Fibroblast of the aortic adventitia (primary cell): Measurements from ENCODE around the gene ATP5IF1. TPM values are rescaled to one million over a fixed set of nuclear protein-coding genes. Genes with fewer than 3 reads are reported as not detected.

Experiments used
- DNase-seq: peaks from one replicate; pipeline ENCODE4 v3.0.0-alpha.2; 2010; ENCODE audit warnings: low read depth
- H3K4me3 ChIP-seq: 2 replicates; pipeline ENCODE4 v1.5.1; 2011; ENCODE audit warnings: low read depth, mild to moderate bottlenecking, control low read depth, low read length, moderate library complexity
- CTCF ChIP-seq: IDR thresholded peaks from 2 replicates; pipeline ENCODE4 v1.5.1; 2011; ENCODE audit warnings: mild to moderate bottlenecking, low read length, control low read depth, inconsistent platforms; ENCODE audit not compliant: insufficient read depth
- total RNA-seq: library from RNA; depleted of rRNA; stranded (reverse); fragments of >200 nt; gene quantifications from 2 replicates; pipeline ENCODE4 v1.2.3, GENCODE V29; 2012; ENCODE audit warnings: low replicate concordance

ATP5IF1 gene
- total RNA-seq, 1 donor = 108 TPM

- DNase-seq = no peak
- peak overlapping the region; percentile 26 for H3K4me3 ChIP-seq
- no peak for TF ChIP-seq CTCF
These were observed 29.7 kb downstream of the ATP5IF1 start for GRCh38 chr1:28265577-28265976.

- H3K4me3 ChIP-seq = peak overlapping the region; percentile 45
- no peak for DNase-seq
- TF ChIP-seq CTCF = no peak
These were observed 31.0 kb downstream of the ATP5IF1 start for GRCh38 chr1:28266920-28267322.

GRCh38 chr1:28267633-28268032 lies 31.7 kb downstream of the ATP5IF1 start:
- H3K4me3 ChIP-seq = no peak overlapping the region
- no peak for DNase-seq
- no peak for TF ChIP-seq CTCF

- no peak overlapping the region for H3K4me3 ChIP-seq
- no peak for TF ChIP-seq CTCF
- DNase-seq = no peak
These were observed 33.6 kb downstream of the ATP5IF1 start for GRCh38 chr1:28269529-28269928.

GRCh38 chr1:28272215-28272852 lies 36.4 kb downstream of the ATP5IF1 start:
- no peak for DNase-seq
- no peak overlapping the region for H3K4me3 ChIP-seq
- TF ChIP-seq CTCF = no peak

- no peak for DNase-seq
- TF ChIP-seq CTCF = no peak
- no peak overlapping the region for H3K4me3 ChIP-seq
These were observed 37.4 kb downstream of the ATP5IF1 start for GRCh38 chr1:28273216-28273860.
